Stimulated activated CD4-positive, alpha-beta T cell treated with anti-CD3 and anti-CD28 coated beads, Interleukin-2, amount 100 ng/mL, for 48 hours (primary cell): Measurements from ENCODE around the gene INPP5A.
"Not testable (repeated sequence)": the region's sequence is repeated elsewhere in the genome, so short reads cannot be mapped to it uniquely, and the experiment has no call there.

Experiments
- DNase-seq, 2 donors: peaks; one replicate each; pipeline ENCODE4 v3.0.0-alpha.2; 2020

Gene INPP5A

DNA sequence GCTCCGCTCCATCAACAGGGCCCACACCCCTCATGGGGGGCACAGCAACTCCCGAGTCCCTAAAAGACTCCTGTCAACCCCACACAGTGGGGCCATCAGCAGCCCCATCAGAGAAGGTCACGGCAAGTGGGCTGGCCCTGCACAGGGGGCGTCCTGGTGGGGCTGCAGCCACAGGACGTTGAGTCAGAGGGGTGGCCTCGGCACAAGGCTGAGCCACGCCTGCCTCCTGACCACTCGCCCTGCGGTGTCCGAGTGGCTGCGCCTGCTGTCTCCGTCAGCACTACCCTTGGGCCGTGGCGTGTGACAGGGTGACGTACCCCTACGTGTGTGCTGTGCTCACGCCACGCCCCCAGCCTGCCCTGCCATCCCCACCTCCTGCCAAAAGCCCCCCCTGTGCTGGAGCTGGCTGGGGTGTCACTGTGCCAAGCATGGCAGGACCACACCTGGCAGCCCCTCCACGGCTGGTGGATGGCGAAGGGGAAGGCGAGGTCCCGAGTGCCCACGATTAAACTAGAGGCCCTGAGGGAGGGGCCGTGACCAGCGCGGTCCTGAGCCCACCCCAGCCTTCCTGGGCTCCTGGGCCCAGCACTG is 274.4 kb downstream of the INPP5A start:
- no peak for DNase-seq

GRCh38 chr10:132812520-132812919 is 274.9 kb downstream of the INPP5A start:
- no peak for DNase-seq

- DNase-seq, result no peak
These were observed 275.4 kb downstream of the INPP5A start for GRCh38 chr10:132813001-132813401.

- no peak for DNase-seq
These were observed 276.2 kb downstream of the INPP5A start for GRCh38 chr10:132813560-132814468.

- DNase-seq, result no peak
These were observed 276.9 kb downstream of the INPP5A start for GRCh38 chr10:132814469-132814856.

- DNase-seq, result no peak
These were observed 277.7 kb downstream of the INPP5A start for GRCh38 chr10:132815168-132815857.

DNA sequence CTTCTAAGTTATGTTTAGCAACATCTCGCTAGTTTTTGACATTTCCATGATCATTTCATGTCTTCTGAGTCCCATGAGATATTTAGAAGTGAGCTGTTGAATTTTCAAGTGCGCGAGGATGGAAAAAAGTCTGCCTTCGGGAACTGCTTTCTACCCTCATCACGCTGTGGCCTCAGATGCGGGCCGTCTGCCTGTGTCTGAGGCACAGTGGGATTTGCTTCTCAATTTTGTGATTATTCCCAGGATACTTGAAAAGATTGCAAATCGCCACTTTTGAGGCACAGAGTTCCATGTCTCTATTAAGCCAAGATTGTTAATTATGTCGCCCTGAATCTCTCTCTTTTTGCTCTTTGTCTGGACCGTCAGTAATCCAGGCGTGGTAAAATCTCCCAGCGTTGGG is 279.1 kb downstream of the INPP5A start:
- DNase-seq, result no peak

GRCh38 chr10:132817701-132818211 is 280.2 kb downstream of the INPP5A start:
- no peak for DNase-seq

GRCh38 chr10:132820056-132820455 is 282.5 kb downstream of the INPP5A start:
- no peak for DNase-seq

GRCh38 chr10:132825783-132826523 is 288.4 kb downstream of the INPP5A start:
- DNase-seq, result not testable (repeated sequence)

- DNase-seq, result no peak
These were observed 289.2 kb downstream of the INPP5A start for GRCh38 chr10:132826524-132827422.

DNA sequence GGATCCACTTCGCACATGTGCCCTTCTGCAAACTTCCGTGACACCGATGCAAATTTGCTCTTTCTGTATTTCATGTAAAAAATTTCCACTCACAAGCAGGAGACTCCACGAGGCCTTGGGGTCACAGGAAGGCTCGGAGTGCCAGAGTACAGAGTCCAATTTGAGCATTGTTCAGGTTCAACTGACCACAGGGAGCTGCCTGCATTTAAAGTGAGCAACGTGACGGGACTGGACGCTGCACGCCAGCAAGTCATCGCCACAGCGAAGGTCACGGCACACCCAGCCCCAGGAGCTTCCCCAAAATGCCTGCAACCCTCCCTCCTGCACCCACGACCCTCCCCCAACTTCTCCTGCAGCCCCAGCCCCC is 289.8 kb downstream of the INPP5A start:
- DNase-seq, result no peak

- DNase-seq, result no peak
These were observed 290.4 kb downstream of the INPP5A start for GRCh38 chr10:132827861-132828539.

DNA sequence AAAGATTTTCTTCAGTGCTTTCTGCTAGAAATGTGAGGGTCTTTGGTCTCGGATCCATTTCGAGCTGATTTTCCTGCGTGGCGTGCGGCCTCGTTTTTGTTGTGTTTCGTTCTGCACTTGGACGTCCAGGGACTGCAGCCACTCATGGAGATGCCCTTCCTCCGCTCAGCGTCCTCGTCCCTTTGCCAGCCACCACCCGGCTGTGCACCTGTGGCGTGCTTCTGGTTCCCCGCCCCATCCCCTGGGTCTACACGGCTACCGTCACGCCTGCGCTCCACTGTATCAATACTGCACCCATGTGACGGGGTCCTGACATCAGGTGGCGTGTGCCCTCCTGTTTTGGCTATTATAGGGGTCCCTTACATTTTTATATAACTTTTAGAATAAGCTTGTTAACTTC is 291.1 kb downstream of the INPP5A start:
- no peak for DNase-seq

- DNase-seq, result no peak
These were observed 291.8 kb downstream of the INPP5A start for GRCh38 chr10:132829403-132829802.

DNA sequence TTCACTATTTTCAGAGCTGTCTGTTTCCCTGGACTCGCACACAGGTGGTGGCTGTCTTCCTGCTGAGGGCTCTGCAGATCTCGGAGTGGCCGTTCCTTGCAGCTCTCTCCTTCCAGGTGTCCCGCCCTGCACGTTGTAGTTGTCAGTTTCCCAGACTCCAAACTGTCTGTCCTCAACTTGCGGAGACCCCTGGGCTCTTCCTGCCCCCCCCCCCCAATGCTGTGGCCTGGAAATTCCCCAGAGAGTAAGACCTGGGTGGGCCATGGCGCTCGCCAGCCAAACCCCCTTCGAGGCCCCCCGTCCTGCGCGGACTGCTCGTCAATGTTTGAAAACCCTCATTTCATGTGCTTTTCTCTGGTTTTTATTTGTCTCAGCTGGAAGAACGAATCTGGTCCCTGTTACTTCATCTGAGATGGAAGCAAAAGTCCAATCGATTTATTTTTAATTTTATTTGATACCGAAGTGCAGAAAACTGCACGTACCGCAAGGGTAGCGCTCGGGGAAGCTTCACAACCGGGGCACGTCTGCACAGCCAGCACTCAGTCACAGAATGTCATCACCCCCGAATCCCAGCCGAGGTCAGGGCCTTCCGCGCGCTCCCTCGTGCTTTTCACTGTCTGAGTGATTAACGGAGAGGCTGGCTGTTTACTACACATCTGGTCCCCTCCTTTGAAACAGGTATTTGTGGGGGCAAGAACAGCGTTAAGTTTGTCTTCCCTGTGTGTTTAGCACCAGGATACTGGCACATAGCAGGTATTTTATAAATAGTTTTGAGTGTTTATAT is 294.8 kb downstream of the INPP5A start:
- no peak for DNase-seq
